ENCODE measurements around the gene BEST3.

BEST3 gene

DNA sequence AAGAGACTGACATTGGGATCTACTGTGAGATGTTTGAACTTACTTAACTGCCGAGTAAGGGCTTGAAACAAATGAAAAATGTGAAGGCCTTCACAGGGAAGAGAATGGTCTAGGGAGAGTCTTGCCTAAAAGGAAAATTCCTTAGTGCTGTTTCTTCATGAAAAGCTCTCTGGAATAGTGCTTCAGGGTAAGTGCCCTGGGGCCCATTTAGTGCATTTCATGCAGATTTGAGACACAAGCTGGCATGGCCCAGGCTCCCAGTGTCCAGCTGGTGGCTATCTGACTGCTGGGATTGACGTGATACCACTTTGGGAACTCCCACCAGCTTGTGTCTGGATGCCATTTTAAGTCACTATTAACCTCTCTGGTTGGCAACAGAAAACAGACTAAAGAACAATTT lies 26.9 kb downstream of the BEST3 start:
- no peak for TF ChIP-seq CTCF (conservative IDR thresholded peaks at IDR 0.05)
- H3K27ac ChIP-seq: no peak overlapping the region

DNA sequence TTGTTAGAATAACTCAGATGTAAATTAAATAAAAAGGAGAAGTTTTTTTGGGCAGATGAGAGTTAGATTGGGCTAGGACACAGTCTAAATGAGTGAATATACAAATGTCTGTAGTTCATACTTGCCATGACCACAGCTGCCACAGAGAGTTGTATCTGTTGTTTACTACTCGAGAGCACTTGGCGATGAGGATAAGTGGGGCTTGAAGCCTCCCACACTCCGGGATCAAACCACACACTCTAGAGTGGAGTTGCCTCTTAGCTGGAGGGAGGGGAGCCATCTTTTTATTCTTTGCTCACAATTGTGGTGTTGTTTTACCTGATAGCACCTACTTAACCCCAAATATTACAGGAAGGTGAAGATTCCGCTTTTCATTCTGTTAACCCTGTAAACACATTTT lies 27.5 kb downstream of the BEST3 start:
- TF ChIP-seq CTCF (conservative IDR thresholded peaks at IDR 0.05): no peak
- no peak overlapping the region for H3K27ac ChIP-seq

- TF ChIP-seq CTCF (conservative IDR thresholded peaks at IDR 0.05): no peak
- H3K27ac ChIP-seq: peak overlapping the region; percentile 2; the same call in 1 of the 2 replicates
Observed at GRCh38 chr12:69666798-69667197, 32.3 kb downstream of the BEST3 start.

DNA sequence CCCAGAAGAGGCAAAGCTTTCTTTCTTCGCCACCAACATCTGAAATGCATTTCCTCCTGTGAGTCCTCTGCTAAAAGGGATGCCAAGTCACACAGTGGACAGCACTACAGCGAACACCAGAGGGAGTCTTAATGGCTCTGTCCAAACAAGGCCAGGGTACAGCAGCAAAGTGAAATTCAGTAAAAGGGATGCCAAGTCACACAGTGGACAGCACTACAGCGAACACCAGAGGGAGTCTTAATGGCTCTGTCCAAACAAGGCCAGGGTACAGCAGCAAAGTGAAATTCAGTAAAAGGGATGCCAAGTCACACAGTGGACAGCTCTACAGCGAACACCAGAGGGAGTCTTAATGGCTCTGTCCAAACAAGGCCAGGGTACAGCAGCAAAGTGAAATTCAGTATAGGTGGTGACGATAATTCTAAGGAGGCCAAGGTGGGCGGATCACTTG lies 34.1 kb downstream of the BEST3 start:
- TF ChIP-seq CTCF (conservative IDR thresholded peaks at IDR 0.05): peak; percentile 72
- H3K27ac ChIP-seq: peak overlapping the region; percentile 37; the same call in 1 of the 2 replicates

DNA sequence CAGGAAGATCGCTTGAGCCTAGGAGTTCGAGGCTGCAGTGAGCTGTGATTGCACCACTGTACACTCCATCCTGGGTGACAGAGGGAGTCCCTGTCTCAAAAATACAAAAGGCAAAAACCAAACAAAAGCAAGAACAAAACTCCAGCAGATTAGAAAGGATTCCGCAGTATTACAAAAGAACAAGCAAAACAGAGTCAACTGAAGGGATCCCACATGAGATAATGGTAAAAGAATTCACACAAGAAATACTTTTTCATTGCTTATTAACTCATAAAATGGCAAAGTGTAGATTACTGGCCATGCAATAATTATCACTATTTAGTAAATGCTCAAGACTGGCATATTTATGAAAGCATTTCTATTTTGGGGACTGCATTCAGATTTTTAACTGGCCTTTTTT lies 35.4 kb downstream of the BEST3 start:
- H3K27ac ChIP-seq: peak overlapping the region; percentile 11; the same call in 1 of the 2 replicates
- no peak for TF ChIP-seq CTCF (conservative IDR thresholded peaks at IDR 0.05)

GRCh38 chr12:69662764-69663163 lies 36.3 kb downstream of the BEST3 start:
- no peak for TF ChIP-seq CTCF (conservative IDR thresholded peaks at IDR 0.05)
- peak overlapping the region; percentile 19; the same call in 1 of the 2 replicates for H3K27ac ChIP-seq

- TF ChIP-seq CTCF (conservative IDR thresholded peaks at IDR 0.05): no peak
- no peak overlapping the region for H3K27ac ChIP-seq
Observed at GRCh38 chr12:69661386-69661785, 37.7 kb downstream of the BEST3 start.
